MCF 10A (cell line): ENCODE results near the gene TPRN. TPM values are rescaled to one million over a fixed set of nuclear protein-coding genes. Genes with fewer than 3 reads are reported as not detected.

Source experiments
- BruUV-seq: library from RNA; stranded (reverse); fragments of 400-500 nt; replicated peaks from 2 replicates; lab custom pipeline; 2021; lab: Mats Ljungman, UMichigan
- CTCF ChIA-PET: fragments of 300-600 bp; sonication (Branson Sonifier 250); formaldehyde crosslinking; extraction: SDS; loops from one replicate; lab custom pipeline; 2021; ENCODE audit warnings: antibody characterized with exemption, inconsistent platforms; lab: Yijun Ruan, JAX
- POLR2A ChIA-PET: fragments of 300-600, 350-650 bp; sonication (Branson Sonifier 250); formaldehyde crosslinking; extraction: SDS; loops from one replicate; lab custom pipeline; 2020; ENCODE audit warnings: antibody characterized with exemption, inconsistent platforms; lab: Yijun Ruan, JAX
- DNase-seq: peaks from one replicate; pipeline ENCODE4 v3.0.0-alpha.2; 2018; ENCODE audit not compliant: unreplicated experiment
- H3K27ac Mint-ChIP-seq: one replicate; pipeline ENCODE4 v1.8.0; 2022; ENCODE audit warnings: mild to moderate bottlenecking, low read depth, mixed read lengths; ENCODE audit not compliant: unreplicated experiment
- H3K27me3 Mint-ChIP-seq: one replicate; pipeline ENCODE4 v1.8.0; 2022; ENCODE audit warnings: mixed read lengths; ENCODE audit not compliant: insufficient read depth, unreplicated experiment
- H3K36me3 Mint-ChIP-seq: one replicate; pipeline ENCODE4 v1.8.0; 2022; ENCODE audit warnings: mild to moderate bottlenecking, moderate library complexity, mixed read lengths; ENCODE audit not compliant: insufficient read depth, unreplicated experiment
- H3K4me1 Mint-ChIP-seq: one replicate; pipeline ENCODE4 v1.8.0; 2022; ENCODE audit warnings: mixed read lengths; ENCODE audit not compliant: insufficient read depth, unreplicated experiment
- H3K4me3 Mint-ChIP-seq: one replicate; pipeline ENCODE4 v1.8.0; 2022; ENCODE audit warnings: mild to moderate bottlenecking, moderate library complexity, mixed read lengths; ENCODE audit not compliant: unreplicated experiment
- H3K9me3 Mint-ChIP-seq: one replicate; pipeline ENCODE4 v1.8.0; 2022; ENCODE audit warnings: mixed read lengths; ENCODE audit not compliant: unreplicated experiment
- intact Hi-C: fragments of 100-400 bp; cut with micrococcal nuclease; formaldehyde crosslinking; loops from 2 replicates; pipeline ENCODE4 v1.14.1; 2022
- total RNA-seq: library from RNA; stranded (reverse); gene quantifications from 2 replicates; pipeline ENCODE4 v1.2.3, GENCODE V29; 2022
- TF ChIP-seq, protein P1 (sequence below): fragments of 200-600 bp; IDR thresholded peaks from one replicate; pipeline ENCODE4 v1.8.0; 2022; ENCODE audit warnings: antibody characterized with exemption, mild to moderate bottlenecking; ENCODE audit not compliant: unreplicated experiment

TPRN gene
- total RNA-seq, 1 experiment from 2014 or later: 13.4 TPM

DNA sequence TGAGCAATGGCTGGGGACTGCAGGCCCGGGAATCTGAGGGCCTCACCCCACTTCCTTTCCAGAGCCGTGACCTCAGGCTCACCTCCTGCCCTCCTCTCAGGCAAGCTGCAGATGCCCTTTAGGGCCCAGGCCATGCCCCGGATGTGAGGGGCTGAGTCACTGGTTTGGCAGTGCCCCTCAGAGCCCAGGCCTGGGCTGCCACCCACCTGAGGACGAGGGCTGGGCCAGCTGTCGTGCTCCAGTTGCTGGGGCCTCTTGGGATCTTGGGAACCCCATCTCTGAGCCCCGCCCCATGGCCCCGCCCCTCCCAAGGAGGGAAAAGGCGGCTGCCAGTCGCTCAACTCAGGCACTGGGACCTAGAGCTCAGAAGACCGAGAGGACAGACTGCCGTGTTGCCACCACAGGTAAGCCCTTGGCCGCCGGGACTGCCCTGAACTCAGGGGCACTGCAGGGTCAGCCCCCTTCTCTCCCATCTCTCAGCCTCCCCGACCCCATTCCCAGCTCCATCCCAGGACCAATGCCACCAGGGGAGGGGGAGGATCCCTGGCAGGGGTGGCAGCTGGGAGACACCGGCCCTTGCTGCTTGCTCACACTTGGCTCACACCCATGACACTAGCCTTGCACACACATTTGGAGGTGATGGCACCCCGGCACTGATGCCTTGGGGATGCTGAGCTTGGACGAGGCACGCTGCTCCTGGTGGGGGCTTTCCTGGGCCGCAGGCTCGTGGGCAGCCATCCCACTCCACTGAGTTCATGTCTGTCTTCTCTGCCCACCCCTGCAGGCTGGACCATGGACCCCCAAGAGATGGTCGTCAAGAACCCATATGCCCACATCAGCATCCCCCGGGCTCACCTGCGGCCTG, 24.5 kb upstream of the TPRN start, which contains the start of gene CYSRT1:
TSS of gene CYSRT1 (plus strand) at position 345 of the 865 bp plus-strand sequence. CDS start at position 793, 448 bp downstream.
- TF ChIP-seq, protein P1, sequence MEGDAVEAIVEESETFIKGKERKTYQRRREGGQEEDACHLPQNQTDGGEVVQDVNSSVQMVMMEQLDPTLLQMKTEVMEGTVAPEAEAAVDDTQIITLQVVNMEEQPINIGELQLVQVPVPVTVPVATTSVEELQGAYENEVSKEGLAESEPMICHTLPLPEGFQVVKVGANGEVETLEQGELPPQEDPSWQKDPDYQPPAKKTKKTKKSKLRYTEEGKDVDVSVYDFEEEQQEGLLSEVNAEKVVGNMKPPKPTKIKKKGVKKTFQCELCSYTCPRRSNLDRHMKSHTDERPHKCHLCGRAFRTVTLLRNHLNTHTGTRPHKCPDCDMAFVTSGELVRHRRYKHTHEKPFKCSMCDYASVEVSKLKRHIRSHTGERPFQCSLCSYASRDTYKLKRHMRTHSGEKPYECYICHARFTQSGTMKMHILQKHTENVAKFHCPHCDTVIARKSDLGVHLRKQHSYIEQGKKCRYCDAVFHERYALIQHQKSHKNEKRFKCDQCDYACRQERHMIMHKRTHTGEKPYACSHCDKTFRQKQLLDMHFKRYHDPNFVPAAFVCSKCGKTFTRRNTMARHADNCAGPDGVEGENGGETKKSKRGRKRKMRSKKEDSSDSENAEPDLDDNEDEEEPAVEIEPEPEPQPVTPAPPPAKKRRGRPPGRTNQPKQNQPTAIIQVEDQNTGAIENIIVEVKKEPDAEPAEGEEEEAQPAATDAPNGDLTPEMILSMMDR: no peak
- Mint-ChIP-seq H3K4me1 (peaks cover 15% of the 10 kb centered on the region), H3K36me3 (no peaks in the 10 kb centered on the region), H3K4me3 (peak within 1 kb of the TSS; percentile 83), H3K9me3 (no peaks in the 10 kb centered on the region), H3K27me3 (no peaks in the 10 kb centered on the region), H3K27ac (peak within 1 kb of the TSS; percentile 61)
- intact Hi-C loops: loop anchor here (10.0 kb wide), 2 partner anchors 50 to 180 kb away; partner anchors contain the start of genes LRRC26, NPDC1 and TMEM210
- POLR2A ChIA-PET: interaction anchor here (0.9 to 6.3 kb wide), 9 partner anchors 12 to 139 kb away, joined by 3 to 73 read pairs (median 14); partner anchors contain the start of genes ANAPC2, MAN1B1, NDOR1 and SSNA1
- DNase-seq: peak; percentile 31
- CTCF ChIA-PET: interaction anchor here (0.7 to 5.6 kb wide), 6 partner anchors 13 to 188 kb away, joined by 3 to 36 read pairs (median 4); partner anchors contain the start of gene SSNA1
- BruUV-seq: no TSS peak

DNA sequence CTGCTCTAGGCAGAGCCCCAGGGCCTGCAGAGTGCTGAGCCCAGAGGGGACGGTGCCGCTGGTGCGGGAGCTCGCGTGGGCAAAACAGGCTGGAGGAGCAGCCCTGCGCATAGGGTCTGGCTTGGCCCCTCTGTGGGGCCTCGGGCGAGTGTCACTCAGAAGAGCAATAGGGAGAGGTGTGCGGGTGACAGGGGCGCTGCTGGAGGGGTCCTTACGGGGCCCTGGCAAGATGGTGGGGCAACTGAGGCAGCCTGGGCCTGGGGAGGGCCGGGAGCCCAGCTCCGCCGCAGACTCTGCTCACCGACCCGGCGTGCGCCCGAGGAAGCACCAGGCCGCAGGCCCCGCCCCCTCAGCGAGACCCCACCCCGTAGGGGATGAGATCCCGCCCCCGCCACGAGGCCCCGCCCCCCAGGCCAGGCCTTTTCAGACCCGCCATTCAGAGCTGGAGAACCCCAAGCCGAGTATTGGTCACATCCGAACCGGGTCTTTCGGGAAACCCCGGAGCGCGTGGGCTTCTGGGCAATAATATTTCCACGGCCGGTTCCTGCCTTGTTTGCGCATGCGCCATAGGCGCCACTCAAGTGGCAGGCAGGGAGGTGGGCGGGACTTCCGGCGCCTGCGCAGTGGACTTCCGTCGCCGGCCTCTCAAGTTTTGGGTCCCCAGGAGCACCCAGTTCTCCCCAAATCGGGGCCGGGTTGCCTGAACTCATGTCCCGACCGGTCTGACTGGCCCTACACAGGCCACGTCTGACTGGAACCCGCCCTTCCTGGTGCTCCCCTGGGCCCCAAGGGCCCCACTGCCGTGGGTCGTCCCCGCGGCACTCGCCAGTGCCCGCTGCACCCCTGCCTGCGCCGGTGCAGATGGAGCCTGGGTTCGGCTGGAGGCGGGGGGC, 22.8 kb upstream of the TPRN start:
- Mint-ChIP-seq H3K4me3 (peak overlapping the region; percentile 83), H3K36me3 (no peaks in the 10 kb centered on the region), H3K27ac (peak overlapping the region; percentile 61), H3K9me3 (no peaks in the 10 kb centered on the region), H3K4me1 (peaks cover 15% of the 10 kb centered on the region), H3K27me3 (no peaks in the 10 kb centered on the region)
- TF ChIP-seq, protein P1: no peak
- CTCF ChIA-PET: interaction anchor here (0.6 to 5.6 kb wide), 4 partner anchors 14 to 858 kb away, joined by 3 to 36 read pairs (median 3); no protein-coding TSS in a partner anchor
- DNase-seq: peak; percentile 98
- POLR2A ChIA-PET: interaction anchor here (0.6 to 6.3 kb wide), 20 partner anchors 8 to 814 kb away, joined by 3 to 73 read pairs (median 5); partner anchors contain the start of genes ANAPC2, EXD3, MAN1B1 and NDOR1
- intact Hi-C loops: loop anchor here (10.0 kb wide), 2 partner anchors 49 to 179 kb away; partner anchors contain the start of genes LRRC26, NPDC1 and TMEM210
- BruUV-seq: no TSS peak

DNA sequence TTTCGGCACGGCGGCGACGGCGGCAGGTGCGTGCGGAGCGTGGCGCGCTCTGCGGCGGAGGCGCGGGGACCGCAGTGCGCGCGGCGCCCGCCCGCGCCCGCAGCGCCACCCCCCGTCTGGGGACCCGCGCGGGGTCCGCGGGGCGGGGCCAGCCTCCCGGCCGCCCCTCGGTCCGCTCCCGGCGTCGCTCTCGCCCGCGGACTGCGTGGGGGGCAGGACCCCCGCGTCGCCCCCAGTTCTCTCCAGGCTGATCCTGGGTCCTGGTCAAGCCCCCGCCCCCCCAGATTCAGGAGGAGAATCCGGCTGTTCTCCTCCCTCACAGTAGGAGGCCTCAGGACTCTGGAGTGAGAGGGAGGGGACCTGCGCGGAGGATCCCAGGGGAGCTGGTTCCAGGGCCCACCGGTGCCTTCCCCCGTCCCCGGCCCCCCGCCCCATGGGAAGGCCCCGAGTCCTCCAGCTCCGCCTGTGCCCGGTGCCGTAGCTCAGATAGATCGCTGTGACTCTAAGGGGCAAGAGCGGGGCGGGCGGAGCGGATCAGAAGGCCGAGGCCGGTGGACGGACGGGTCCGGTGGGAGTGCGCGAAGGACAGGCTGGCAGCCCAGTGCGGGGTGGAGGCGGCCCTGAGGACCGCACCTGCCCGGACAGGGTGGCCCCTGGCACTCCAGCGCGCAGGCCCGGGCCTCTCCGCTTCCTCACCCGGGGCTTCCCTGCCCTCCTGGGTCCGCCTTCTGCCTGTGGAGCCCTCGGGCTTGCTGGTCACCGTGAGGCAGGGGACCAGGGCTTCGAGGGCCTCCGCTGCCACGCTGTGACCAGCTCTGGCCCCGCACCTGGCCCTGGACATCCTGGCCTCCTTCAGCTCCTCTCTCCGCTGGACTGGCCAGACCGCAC, 21.9 kb upstream of the TPRN start, which contains the start of gene RNF208:
TSS of gene RNF208 (minus strand) at position 51 of the 888 bp plus-strand sequence. CDS start 1,028 bp downstream, outside the sequence.
- H3K27ac Mint-ChIP-seq: peak within 1 kb of the TSS; percentile 61
- TF ChIP-seq, protein P1: no peak
- no peaks in the 10 kb centered on the region for H3K9me3 Mint-ChIP-seq
- intact Hi-C loops: loop anchor here (10.0 kb wide), 2 partner anchors 48 to 178 kb away; partner anchors contain the start of genes LRRC26, NPDC1 and TMEM210
- no TSS peak for BruUV-seq
- H3K27me3 Mint-ChIP-seq: no peaks in the 10 kb centered on the region
- H3K4me3 Mint-ChIP-seq: peak within 1 kb of the TSS; percentile 83
- H3K4me1 Mint-ChIP-seq: peaks cover 10% of the 10 kb centered on the region
- DNase-seq: no peak
- H3K36me3 Mint-ChIP-seq: peaks cover 1% of the 10 kb centered on the region
- ChIA-PET POLR2A (interaction anchor here (0.6 to 6.3 kb wide), 16 partner anchors 8 to 361 kb away, joined by 3 to 73 read pairs (median 6); partner anchors contain the start of genes ANAPC2, EXD3, MAN1B1 and NDOR1), CTCF (interaction anchor here (0.7 to 5.6 kb wide), 3 partner anchors 15 to 33 kb away, joined by 3 to 36 read pairs (median 3); no protein-coding TSS in a partner anchor)
